OCI-LY1 (cell line): ENCODE data around the gene RGS1.

Experiments used
- CTCF ChIP-seq: fragments of 200-600 bp; sonication (generic), shearing (Covaris generic); IDR thresholded peaks from 2 replicates; pipeline ENCODE4 v1.5.1; 2017; ENCODE audit warnings: mild to moderate bottlenecking, antibody characterized with exemption, low read length, moderate library complexity, mixed read lengths
- EZH2 ChIP-seq: fragments of 200-600 bp; sonication (generic), shearing (Covaris generic); IDR thresholded peaks from 2 replicates; pipeline ENCODE4 v1.8.0; 2017; ENCODE audit warnings: borderline replicate concordance, mixed run types, mild to moderate bottlenecking, antibody characterized with exemption, low read length, moderate library complexity, mixed read lengths

- no peak for TF ChIP-seq CTCF
- no peak for TF ChIP-seq EZH2
Observed at GRCh38 chr1:192628396-192629057, 53.0 kb downstream of the RGS1 start.
